OCI-LY3 (cell line): ENCODE data around the gene ACSL4.
"Not testable (repeated sequence)": the region's sequence is repeated elsewhere in the genome, so short reads cannot be mapped to it uniquely, and the experiment has no call there.

Experiments used
- H2AFZ ChIP-seq: fragments of 200-600, 300-600 bp; shearing (Covaris generic); 2 replicates; pipeline ENCODE4 v1.6.0; 2014; ENCODE audit warnings: antibody characterized with exemption, low read depth, low read length
- H3K27ac ChIP-seq: fragments of 200-600, 300-600 bp; sonication (generic); 2 replicates; pipeline ENCODE4 v1.5.1; 2014; ENCODE audit warnings: mild to moderate bottlenecking, low read length, moderate library complexity, mixed read lengths
- H3K27me3 ChIP-seq: fragments of 200-600, 300-600 bp; sonication (generic); 2 replicates; pipeline ENCODE4 v1.6.1; 2014; ENCODE audit warnings: low read depth, low read length, mixed read lengths
- H3K36me3 ChIP-seq: fragments of 200-600, 300-600 bp; sonication (generic); replicated peaks from 2 replicates; pipeline ENCODE3; 2014; ENCODE audit warnings: low read depth, low read length, mixed read lengths
- H3K4me1 ChIP-seq: fragments of 300-600, 200-600 bp; sonication (generic); 2 replicates; pipeline ENCODE4 v1.6.1; 2014; ENCODE audit warnings: low read length, mixed read lengths
- H3K4me2 ChIP-seq: fragments of 200-600, 300-600 bp; sonication (generic); 2 replicates; pipeline ENCODE4 v1.6.1; 2014; ENCODE audit warnings: low read length, mixed read lengths
- H3K4me3 ChIP-seq: fragments of 300-600, 200-600 bp; sonication (generic); 2 replicates; pipeline ENCODE4 v1.5.1; 2014; ENCODE audit warnings: antibody characterized with exemption, mild to moderate bottlenecking, low read length, moderate library complexity
- H3K79me2 ChIP-seq: fragments of 300-600, 200-600 bp; shearing (Covaris generic); 2 replicates; pipeline ENCODE4 v1.6.1; 2014; ENCODE audit warnings: mild to moderate bottlenecking, low read length, mixed read lengths
- H3K9ac ChIP-seq: fragments of 300-600, 200-600 bp; shearing (Covaris generic); 2 replicates; pipeline ENCODE4 v1.6.0; 2014; ENCODE audit warnings: mild to moderate bottlenecking, low read length, moderate library complexity
- H3K9me3 ChIP-seq: fragments of 200-600, 300-600 bp; shearing (Covaris generic); 2 replicates; pipeline ENCODE4 v1.6.1; 2014; ENCODE audit warnings: low read length, mixed read lengths; ENCODE audit not compliant: insufficient read depth
- H4K20me1 ChIP-seq: fragments of 200-600, 300-600 bp; sonication (generic); 2 replicates; pipeline ENCODE4 v1.6.1; 2016; ENCODE audit warnings: low read length, mixed read lengths; ENCODE audit not compliant: insufficient read depth
- EZH2phosphoT487 ChIP-seq: fragments of 200-600 bp; shearing (Covaris generic); IDR thresholded peaks from 2 replicates; pipeline ENCODE4 v1.6.1; 2018; ENCODE audit warnings: antibody characterized with exemption, mixed run types, low read depth
- TF ChIP-seq, protein P1 (sequence below): fragments of 200-600, 300-600 bp; sonication (generic); IDR thresholded peaks from 2 replicates; pipeline ENCODE4 v1.5.1; 2014; ENCODE audit warnings: antibody characterized with exemption, low read length, low read depth

The ACSL4 gene

DNA sequence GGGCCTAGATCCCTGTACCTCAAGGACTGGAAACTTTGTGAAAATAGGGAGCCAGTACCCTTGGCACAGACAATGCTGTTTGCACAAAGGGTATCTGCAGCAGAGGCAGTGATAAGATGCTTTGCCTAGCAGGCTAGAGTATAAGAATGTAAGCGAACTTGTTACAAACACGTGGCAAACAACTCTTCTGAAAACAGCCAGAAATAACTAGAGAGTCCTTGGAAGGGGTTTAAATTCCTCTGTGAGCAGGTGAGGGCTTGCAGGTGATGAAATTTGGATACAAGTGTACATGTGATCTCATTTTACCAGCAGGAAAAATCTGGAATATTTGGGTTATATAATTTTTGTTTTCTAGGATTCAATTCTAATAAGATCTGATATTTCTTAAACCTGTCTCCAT, 18.6 kb upstream of the ACSL4 start:
- no peak overlapping the region for H2AFZ ChIP-seq
- H3K79me2 ChIP-seq: no peaks in the 10 kb centered on the region
- TF ChIP-seq, protein P1, sequence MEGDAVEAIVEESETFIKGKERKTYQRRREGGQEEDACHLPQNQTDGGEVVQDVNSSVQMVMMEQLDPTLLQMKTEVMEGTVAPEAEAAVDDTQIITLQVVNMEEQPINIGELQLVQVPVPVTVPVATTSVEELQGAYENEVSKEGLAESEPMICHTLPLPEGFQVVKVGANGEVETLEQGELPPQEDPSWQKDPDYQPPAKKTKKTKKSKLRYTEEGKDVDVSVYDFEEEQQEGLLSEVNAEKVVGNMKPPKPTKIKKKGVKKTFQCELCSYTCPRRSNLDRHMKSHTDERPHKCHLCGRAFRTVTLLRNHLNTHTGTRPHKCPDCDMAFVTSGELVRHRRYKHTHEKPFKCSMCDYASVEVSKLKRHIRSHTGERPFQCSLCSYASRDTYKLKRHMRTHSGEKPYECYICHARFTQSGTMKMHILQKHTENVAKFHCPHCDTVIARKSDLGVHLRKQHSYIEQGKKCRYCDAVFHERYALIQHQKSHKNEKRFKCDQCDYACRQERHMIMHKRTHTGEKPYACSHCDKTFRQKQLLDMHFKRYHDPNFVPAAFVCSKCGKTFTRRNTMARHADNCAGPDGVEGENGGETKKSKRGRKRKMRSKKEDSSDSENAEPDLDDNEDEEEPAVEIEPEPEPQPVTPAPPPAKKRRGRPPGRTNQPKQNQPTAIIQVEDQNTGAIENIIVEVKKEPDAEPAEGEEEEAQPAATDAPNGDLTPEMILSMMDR: no peak
- TF ChIP-seq EZH2phosphoT487: no peak
- H3K9me3 ChIP-seq: no peaks in the 10 kb centered on the region
- H3K4me2 ChIP-seq: no peak overlapping the region
- H4K20me1 ChIP-seq: no peaks in the 10 kb centered on the region
- H3K36me3 ChIP-seq: no peaks in the 10 kb centered on the region
- no peak overlapping the region for H3K27ac ChIP-seq
- H3K27me3 ChIP-seq: no peaks in the 10 kb centered on the region
- H3K4me3 ChIP-seq: no peak overlapping the region
- H3K9ac ChIP-seq: no peak overlapping the region
- H3K4me1 ChIP-seq: no peaks in the 10 kb centered on the region

DNA sequence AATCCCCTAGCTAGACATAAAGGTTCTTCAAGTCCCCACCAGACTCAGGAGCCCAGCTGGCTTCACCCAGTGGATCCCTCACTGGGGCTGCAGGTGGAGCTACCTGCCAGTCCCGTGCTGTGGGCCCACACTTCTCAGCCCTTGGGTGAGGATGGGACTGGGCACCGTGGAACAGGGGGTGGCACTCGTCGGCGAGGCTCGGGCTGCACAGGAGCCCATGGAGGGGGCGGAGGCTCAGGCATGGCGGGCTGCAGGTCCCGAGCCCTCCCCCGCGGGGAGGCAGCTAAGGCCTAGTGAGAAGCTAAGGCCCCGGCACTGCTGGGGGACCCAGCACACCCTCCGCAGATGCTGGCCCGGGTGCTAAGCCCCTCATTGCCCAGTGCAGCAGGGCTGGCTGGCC, 16.1 kb upstream of the ACSL4 start:
- TF ChIP-seq, protein P1: no peak
- TF ChIP-seq EZH2phosphoT487: no peak
- Histone ChIP-seq H3K36me3 (no peaks in the 10 kb centered on the region), H3K79me2 (no peaks in the 10 kb centered on the region), H2AFZ (no peak overlapping the region), H3K27ac (no peak overlapping the region), H3K9ac (no peak overlapping the region), H3K4me1 (no peaks in the 10 kb centered on the region), H3K4me2 (no peak overlapping the region), H3K27me3 (no peaks in the 10 kb centered on the region), H4K20me1 (no peaks in the 10 kb centered on the region), H3K9me3 (no peaks in the 10 kb centered on the region), H3K4me3 (no peak overlapping the region)

DNA sequence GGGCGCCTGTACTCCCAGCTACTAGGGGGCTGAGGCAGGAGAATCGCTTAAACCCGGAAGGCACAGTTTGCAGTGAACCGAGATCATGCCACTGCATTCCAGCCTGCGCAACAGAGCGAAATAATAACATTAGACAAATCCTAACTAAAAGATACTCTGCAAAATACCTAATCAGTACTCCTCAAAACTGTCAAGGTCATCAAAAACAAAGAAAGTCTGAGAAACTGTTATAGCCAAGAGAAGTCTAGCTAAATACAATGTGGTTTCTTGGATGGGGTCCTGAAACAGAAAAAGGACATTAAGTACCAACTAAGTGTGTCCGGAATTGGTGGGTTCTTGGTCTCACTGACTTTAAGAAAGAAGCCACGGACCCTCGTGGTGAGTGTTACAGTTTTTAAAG, 14.6 kb upstream of the ACSL4 start:
- no peak overlapping the region for H2AFZ ChIP-seq
- no peak for TF ChIP-seq EZH2phosphoT487
- no peaks in the 10 kb centered on the region for H3K27me3 ChIP-seq
- H3K36me3 ChIP-seq: no peaks in the 10 kb centered on the region
- no peaks in the 10 kb centered on the region for H3K79me2 ChIP-seq
- H3K4me3 ChIP-seq: no peak overlapping the region
- H3K27ac ChIP-seq: no peak overlapping the region
- H3K9me3 ChIP-seq: no peaks in the 10 kb centered on the region
- H3K4me2 ChIP-seq: no peak overlapping the region
- H3K9ac ChIP-seq: no peak overlapping the region
- no peaks in the 10 kb centered on the region for H3K4me1 ChIP-seq
- H4K20me1 ChIP-seq: no peaks in the 10 kb centered on the region

DNA sequence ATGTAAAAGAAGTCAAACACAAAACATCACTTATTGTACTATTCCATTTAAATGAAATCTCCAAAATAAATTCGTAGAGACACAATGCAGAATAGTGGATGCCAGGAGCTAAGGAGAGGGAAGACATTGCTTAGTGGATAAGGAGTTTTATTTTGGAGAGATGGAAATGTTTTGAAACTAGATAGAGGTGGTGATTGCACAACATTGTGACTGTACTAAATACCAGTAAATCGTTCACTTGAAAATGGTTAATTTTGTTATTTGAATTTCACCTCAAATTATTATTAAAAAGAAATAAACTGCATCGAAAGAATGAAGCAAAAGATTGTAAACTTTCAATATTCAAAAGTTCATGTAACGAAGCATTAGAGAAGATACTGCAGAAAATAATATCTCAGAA, 9.7 kb upstream of the ACSL4 start:
- H3K4me2 ChIP-seq: no peak overlapping the region
- peaks cover 5% of the 10 kb centered on the region; the same call in 1 of the 2 replicates for H3K4me1 ChIP-seq
- H3K9ac ChIP-seq: no peak overlapping the region
- H3K4me3 ChIP-seq: no peak overlapping the region
- H3K27ac ChIP-seq: no peak overlapping the region
- H4K20me1 ChIP-seq: no peaks in the 10 kb centered on the region
- no peaks in the 10 kb centered on the region for H3K9me3 ChIP-seq
- H2AFZ ChIP-seq: no peak overlapping the region
- TF ChIP-seq, protein P1: no peak
- TF ChIP-seq EZH2phosphoT487: no peak
- H3K36me3 ChIP-seq: no peaks in the 10 kb centered on the region
- no peaks in the 10 kb centered on the region for H3K79me2 ChIP-seq
- no peaks in the 10 kb centered on the region for H3K27me3 ChIP-seq

DNA sequence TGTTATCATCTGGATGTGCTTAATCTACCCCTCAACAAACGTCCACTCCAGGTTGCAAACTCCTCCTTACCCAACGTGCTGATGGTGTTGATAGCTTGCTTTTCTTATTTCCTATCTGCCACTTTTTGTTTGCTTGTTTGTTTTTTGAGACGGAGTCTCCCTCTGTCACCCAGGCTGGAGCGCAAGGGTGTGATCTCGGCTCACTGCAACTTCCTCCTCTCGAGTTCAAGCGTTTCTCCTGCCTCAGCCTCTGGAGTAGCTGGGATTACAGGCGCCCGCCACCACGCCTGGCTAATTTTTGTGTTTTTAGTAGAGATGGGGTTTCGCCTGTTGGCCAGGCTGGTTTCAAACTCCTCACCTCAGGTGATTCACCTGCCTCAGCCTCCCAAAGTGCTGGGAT, 7.8 kb upstream of the ACSL4 start:
- H3K9me3 ChIP-seq, H3K9ac ChIP-seq, H2AFZ ChIP-seq, H3K4me2 ChIP-seq, H3K27me3 ChIP-seq, H3K36me3 ChIP-seq, H3K27ac ChIP-seq, H4K20me1 ChIP-seq, H3K79me2 ChIP-seq, H3K4me1 ChIP-seq, H3K4me3 ChIP-seq: not testable (repeated sequence)
